Lung (tissue), 12 donors: Measurements from ENCODE around the gene CNTFR. TPM values are rescaled to one million over a fixed set of nuclear protein-coding genes. Genes with fewer than 3 reads are reported as not detected.

Experiments used
- ATAC-seq: fragments of 200-7000 bp; cut with Tn5 transposase; one replicate; pipeline ENCODE4 v1.9.1; 2020; ENCODE audit warnings: moderate number of reproducible peaks; ENCODE audit not compliant: insufficient read depth, low FRiP score
- DNase-seq, 3 donors: peaks; one replicate each; pipeline ENCODE4 v3.0.0-alpha.2; 2013 to 2017
- H3K27ac ChIP-seq, 2 donors: one replicate each; pipeline ENCODE4 v1.5.1; 2013; ENCODE audit warnings: mild to moderate bottlenecking in 2 of 2, moderate library complexity in 2 of 2, control low read depth in 1 of 2, inconsistent platforms in 1 of 2, low read depth in 1 of 2, low read length in 1 of 2
- H3K27me3 ChIP-seq, 3 donors: one replicate each; pipeline ENCODE4 v1.5.1; 2013; ENCODE audit warnings: low read length in 2 of 3; ENCODE audit not compliant: control insufficient read depth in 3 of 3, insufficient read depth in 3 of 3
- H3K36me3 ChIP-seq, 4 donors: one replicate each; pipeline ENCODE4 v1.5.1; 2013; ENCODE audit warnings: low read length in 4 of 4, mild to moderate bottlenecking in 1 of 4, moderate library complexity in 1 of 4; ENCODE audit not compliant: control insufficient read depth in 4 of 4, insufficient read depth in 4 of 4
- H3K4me1 ChIP-seq, 5 donors: one replicate each; pipeline ENCODE4 v1.5.1; 2013; ENCODE audit warnings: low read length in 5 of 5, mild to moderate bottlenecking in 2 of 5, moderate library complexity in 1 of 5; ENCODE audit not compliant: control insufficient read depth in 5 of 5, insufficient read depth in 5 of 5
- H3K4me3 ChIP-seq: one replicate; pipeline ENCODE4 v1.5.1; 2013; ENCODE audit warnings: mild to moderate bottlenecking, control low read depth, moderate library complexity
- H3K9ac ChIP-seq, 2 donors: one replicate each; pipeline ENCODE4 v1.5.1; 2013; ENCODE audit warnings: low read length in 2 of 2, control low read depth in 1 of 2; ENCODE audit not compliant: insufficient read depth in 1 of 2
- H3K9me3 ChIP-seq, 4 donors: one replicate each; pipeline ENCODE4 v1.5.1; 2013; ENCODE audit warnings: low read length in 3 of 4, mild to moderate bottlenecking in 1 of 4, moderate library complexity in 1 of 4; ENCODE audit not compliant: control insufficient read depth in 4 of 4, insufficient read depth in 3 of 4
- CTCF ChIP-seq: IDR thresholded peaks from 2 replicates; pipeline ENCODE4 v1.5.1; 2012; ENCODE audit warnings: mild to moderate bottlenecking; ENCODE audit errors: control extremely low read depth, extremely low read depth
- WGBS, 2 donors: extraction: QIAGEN DNeasy Blood & Tissue Kit; methylation state at CpG; one replicate each; pipeline ENCODE4 v1.1.7; 2013; 5-methylcytosine and 5-hydroxymethylcytosine counted together
- polyA plus RNA-seq, 2 donors: library from polyadenylated mRNA; stranded (reverse); fragments of 200-250 nt; gene quantifications; one replicate each; pipeline ENCODE4 v1.2.1, GENCODE V29; 2013
- total RNA-seq, 2 donors: library from RNA; depleted of rRNA in 1 of 2; stranded (reverse); fragments of >200 nt in 1 of 2; gene quantifications; one replicate each; pipeline ENCODE4 v1.2.1, GENCODE V29; 2014 to 2021
- donor health status: control.
- donor health status: control.
- donor health status: Bipolar disorder and iron deficiency.
- donor health status: healthy.
- donor health status: DM: yes; HTN: yes; CAD: no.

The CNTFR gene
- total and polyA plus RNA-seq, 4 donors: 0.42 to 3.3 (median 1.3) TPM

- H3K9me3 ChIP-seq: peaks cover 0 to 2% (median 0%) of the 10 kb centered on the region in 4 donors
- H3K4me1 ChIP-seq: peaks cover 0 to 76% (median 33%) of the 10 kb centered on the region in 5 donors
- no peak overlapping the region for H3K4me3 ChIP-seq
- ATAC-seq: no peak
- no peak for TF ChIP-seq CTCF
- DNase-seq: no peak
- no peak overlapping the region for H3K27ac ChIP-seq
- H3K27me3 ChIP-seq: peaks cover 0 to 21% (median 2%) of the 10 kb centered on the region in 3 donors
- no peak overlapping the region for H3K9ac ChIP-seq
- H3K36me3 ChIP-seq: peaks cover 0 to 14% (median 0%) of the 10 kb centered on the region in 4 donors
Observed at GRCh38 chr9:34572092-34572491, 17.4 kb downstream of the CNTFR start.

- DNase-seq (peak; percentile 76 to 87 (median 82)), ATAC-seq (no peak)
- no peak for TF ChIP-seq CTCF
- no peaks in the 10 kb centered on the region for H3K9me3 ChIP-seq
- H3K27me3 ChIP-seq: peaks cover 0 to 18% (median 2%) of the 10 kb centered on the region in 3 donors
- WGBS, 2 donors: 66 to 81% methylated on average over 12 of the region's 12 CpGs
- no peak overlapping the region for H3K9ac ChIP-seq
- H3K36me3 ChIP-seq: peaks cover 0 to 18% (median 0%) of the 10 kb centered on the region in 4 donors
- H3K4me3 ChIP-seq: no peak overlapping the region
- H3K4me1 ChIP-seq: peaks cover 0 to 75% (median 28%) of the 10 kb centered on the region in 5 donors
- H3K27ac ChIP-seq: no peak overlapping the region
Observed at GRCh38 chr9:34571481-34571810, 18.1 kb downstream of the CNTFR start.

- Histone ChIP-seq H3K36me3 (peaks cover 0 to 19% (median 0%) of the 10 kb centered on the region in 4 donors), H3K9ac (no peak overlapping the region), H3K27ac (no peak overlapping the region), H3K9me3 (no peaks in the 10 kb centered on the region), H3K4me3 (no peak overlapping the region), H3K27me3 (peaks cover 0 to 16% (median 2%) of the 10 kb centered on the region in 3 donors), H3K4me1 (peaks cover 0 to 73% (median 25%) of the 10 kb centered on the region in 5 donors)
- ATAC-seq (no peak), DNase-seq (no peak)
- WGBS, 2 donors: 78 to 85% methylated on average over 7 of the region's 7 CpGs
- no peak for TF ChIP-seq CTCF
Observed at GRCh38 chr9:34570809-34571480, 18.6 kb downstream of the CNTFR start.

- H3K27me3 ChIP-seq: peaks cover 0 to 12% (median 2%) of the 10 kb centered on the region in 3 donors
- peak overlapping the region in 1 of 2 donors; percentile 7 for H3K9ac ChIP-seq
- WGBS, 2 donors: 64 to 84% methylated on average over 11 of the region's 11 CpGs
- peaks cover 0 to 69% (median 22%) of the 10 kb centered on the region in 5 donors for H3K4me1 ChIP-seq
- no peaks in the 10 kb centered on the region for H3K9me3 ChIP-seq
- TF ChIP-seq CTCF: no peak
- peak; percentile 82 to 94 (median 86) for DNase-seq
- H3K27ac ChIP-seq: no peak overlapping the region
- no peak overlapping the region for H3K4me3 ChIP-seq
- peaks cover 0 to 19% (median 0%) of the 10 kb centered on the region in 4 donors for H3K36me3 ChIP-seq
- no peak for ATAC-seq
Observed at GRCh38 chr9:34570376-34570775, 19.1 kb downstream of the CNTFR start.
